Activated naive CD4-positive, alpha-beta T cell treated with anti-CD3 and anti-CD28 coated beads, Interleukin-2, amount 50 U/mL, for 72 hours (primary cell): Measurements from ENCODE around the gene ATL2. TPM values are rescaled to one million over a fixed set of nuclear protein-coding genes. Genes with fewer than 3 reads are reported as not detected.
"Not testable (repeated sequence)": the region's sequence is repeated elsewhere in the genome, so short reads cannot be mapped to it uniquely, and the experiment has no call there.

Experiments used
- ATAC-seq, 2 donors: fragments of 150-1000 bp; cut with Tn5 transposase; 2 replicates each; pipeline ENCODE4 v1.10.0; 2021; ENCODE audit warnings: mild to moderate bottlenecking in 2 of 2, moderate library complexity in 2 of 2
- DNase-seq, 2 donors: peaks; one replicate each; pipeline ENCODE4 v3.0.0; 2021 to 2022; ENCODE audit warnings: low spot score in 2 of 2
- H3K27ac Mint-ChIP-seq, 2 donors: one replicate each; pipeline ENCODE4 v1.8.0; 2022; ENCODE audit warnings: mild to moderate bottlenecking in 2 of 2, mixed read lengths in 2 of 2
- H3K36me3 Mint-ChIP-seq, 2 donors: one replicate each; pipeline ENCODE4 v1.8.0; 2022; ENCODE audit warnings: mixed read lengths in 2 of 2
- H3K9me3 Mint-ChIP-seq, 2 donors: one replicate each; pipeline ENCODE4 v1.8.0; 2022; ENCODE audit warnings: mixed read lengths in 2 of 2
- total RNA-seq, 2 donors: library from RNA; stranded (reverse); gene quantifications; one replicate each; pipeline ENCODE4 v1.2.3, GENCODE V29; 2022

ATL2 gene
- total RNA-seq, 2 donors from 2014 or later: 46.3 to 55.8 TPM

GRCh38 chr2:38405917-38406596, 29.0 kb upstream of the ATL2 start:
- Mint-ChIP-seq H3K27ac (no peak overlapping the region), H3K9me3 (peaks cover 0 to 7% of the 10 kb centered on the region in 2 donors), H3K36me3 (no peaks in the 10 kb centered on the region)
- no peak for DNase-seq
- no peak for ATAC-seq

- DNase-seq (no peak), ATAC-seq (no peak)
- no peaks in the 10 kb centered on the region for H3K36me3 Mint-ChIP-seq
- peaks cover 0 to 7% of the 10 kb centered on the region in 2 donors for H3K9me3 Mint-ChIP-seq
- no peak overlapping the region for H3K27ac Mint-ChIP-seq
These were observed 23.4 kb upstream of the ATL2 start for GRCh38 chr2:38400513-38400912.

GRCh38 chr2:38398739-38399138, 21.7 kb upstream of the ATL2 start:
- no peak for ATAC-seq
- no peak for DNase-seq
- H3K9me3 Mint-ChIP-seq: peaks cover 0 to 7% of the 10 kb centered on the region in 2 donors
- H3K36me3 Mint-ChIP-seq: no peaks in the 10 kb centered on the region
- H3K27ac Mint-ChIP-seq: no peak overlapping the region

- no peak for DNase-seq
- peak; percentile 44 to 73 for ATAC-seq
- peak overlapping the region in 1 of 2 donors; percentile 14 for H3K27ac Mint-ChIP-seq
- H3K36me3 Mint-ChIP-seq: no peaks in the 10 kb centered on the region
- H3K9me3 Mint-ChIP-seq: no peaks in the 10 kb centered on the region
These were observed 17.8 kb upstream of the ATL2 start for GRCh38 chr2:38394903-38395341.

GRCh38 chr2:38394041-38394440, 17.0 kb upstream of the ATL2 start:
- ATAC-seq: no peak
- Mint-ChIP-seq H3K36me3 (peaks cover 0 to 1% of the 10 kb centered on the region in 2 donors), H3K27ac (no peak overlapping the region)

GRCh38 chr2:38390947-38391346, 13.9 kb upstream of the ATL2 start:
- Mint-ChIP-seq H3K9me3 (no peaks in the 10 kb centered on the region), H3K27ac (no peak overlapping the region), H3K36me3 (peaks cover 0 to 5% of the 10 kb centered on the region in 2 donors)
- DNase-seq (no peak), ATAC-seq (no peak)

More at GRCh38 chr2:38394041-38394440, 17.0 kb upstream of the ATL2 start:
- no peaks in the 10 kb centered on the region for H3K9me3 Mint-ChIP-seq
- no peak for DNase-seq

GRCh38 chr2:38387887-38388286, 10.8 kb upstream of the ATL2 start:
- peaks cover 0 to 5% of the 10 kb centered on the region in 2 donors for H3K36me3 Mint-ChIP-seq
- ATAC-seq (peak; percentile 34 to 48), DNase-seq (no peak)
- H3K9me3 Mint-ChIP-seq: no peaks in the 10 kb centered on the region
- no peak overlapping the region for H3K27ac Mint-ChIP-seq

GRCh38 chr2:38386821-38387220, 9.7 kb upstream of the ATL2 start:
- Mint-ChIP-seq H3K36me3 (peaks cover 0 to 5% of the 10 kb centered on the region in 2 donors), H3K9me3 (no peaks in the 10 kb centered on the region)
- ATAC-seq: no peak

GRCh38 chr2:38386377-38386776, 9.3 kb upstream of the ATL2 start:
- Mint-ChIP-seq H3K9me3 (no peaks in the 10 kb centered on the region), H3K36me3 (peaks cover 0 to 5% of the 10 kb centered on the region in 2 donors), H3K27ac (no peak overlapping the region)
- DNase-seq: no peak
- no peak for ATAC-seq

More at GRCh38 chr2:38386821-38387220, 9.7 kb upstream of the ATL2 start:
- DNase-seq: no peak
- no peak overlapping the region for H3K27ac Mint-ChIP-seq

GRCh38 chr2:38384338-38384737, 7.3 kb upstream of the ATL2 start:
- DNase-seq (no peak), ATAC-seq (no peak)
- H3K27ac Mint-ChIP-seq: no peak overlapping the region
- H3K9me3 Mint-ChIP-seq: no peaks in the 10 kb centered on the region
- H3K36me3 Mint-ChIP-seq: peaks cover 0 to 5% of the 10 kb centered on the region in 2 donors

GRCh38 chr2:38383741-38384140, 6.7 kb upstream of the ATL2 start:
- H3K27ac Mint-ChIP-seq, DNase-seq, H3K9me3 Mint-ChIP-seq, H3K36me3 Mint-ChIP-seq, ATAC-seq: not testable (repeated sequence)

- H3K36me3 Mint-ChIP-seq: peaks cover 0 to 4% of the 10 kb centered on the region in 2 donors
- DNase-seq: no peak
- H3K9me3 Mint-ChIP-seq: no peaks in the 10 kb centered on the region
- no peak overlapping the region for H3K27ac Mint-ChIP-seq
- no peak for ATAC-seq
These were observed 4.5 kb upstream of the ATL2 start for GRCh38 chr2:38381381-38382143.

GRCh38 chr2:38380397-38381130, 3.5 kb upstream of the ATL2 start:
- DNase-seq: no peak
- Mint-ChIP-seq H3K36me3 (peaks cover 6 to 10% of the 10 kb centered on the region in 2 donors), H3K27ac (no peak overlapping the region), H3K9me3 (no peaks in the 10 kb centered on the region)
- ATAC-seq: no peak

- ATAC-seq (peak; percentile 65 to 67), DNase-seq (peak; percentile 68 to 73)
- Mint-ChIP-seq H3K27ac (peak overlapping the region; percentile 93 to 95), H3K36me3 (peaks cover 10 to 18% of the 10 kb centered on the region in 2 donors), H3K9me3 (no peaks in the 10 kb centered on the region)
These were observed 575 bp downstream of the ATL2 start for GRCh38 chr2:38376346-38377049.

- ATAC-seq (no peak), DNase-seq (no peak)
- H3K9me3 Mint-ChIP-seq: no peaks in the 10 kb centered on the region
- H3K27ac Mint-ChIP-seq: peak overlapping the region; percentile 83 to 95
- H3K36me3 Mint-ChIP-seq: peaks cover 10 to 18% of the 10 kb centered on the region in 2 donors
These were observed 1.3 kb downstream of the ATL2 start for GRCh38 chr2:38375696-38376345.

GRCh38 chr2:38374984-38375383, 2.1 kb downstream of the ATL2 start:
- Mint-ChIP-seq H3K36me3 (peaks cover 10 to 18% of the 10 kb centered on the region in 2 donors), H3K9me3 (no peaks in the 10 kb centered on the region), H3K27ac (peak overlapping the region in 1 of 2 donors; percentile 83)
- ATAC-seq: no peak
- DNase-seq: no peak
